HG03060 (cell line): ENCODE measurements around the gene DOCK4.
"Not testable (repeated sequence)": the region's sequence is repeated elsewhere in the genome, so short reads cannot be mapped to it uniquely, and the experiment has no call there.

Experiments used
- ATAC-seq: cut with Tn5 transposase; IDR thresholded peaks from one replicate; pipeline ENCODE4 v1.9.1; 2021; ENCODE audit warnings: low read depth, moderate number of reproducible peaks; ENCODE audit not compliant: unreplicated experiment

DOCK4 gene

DNA sequence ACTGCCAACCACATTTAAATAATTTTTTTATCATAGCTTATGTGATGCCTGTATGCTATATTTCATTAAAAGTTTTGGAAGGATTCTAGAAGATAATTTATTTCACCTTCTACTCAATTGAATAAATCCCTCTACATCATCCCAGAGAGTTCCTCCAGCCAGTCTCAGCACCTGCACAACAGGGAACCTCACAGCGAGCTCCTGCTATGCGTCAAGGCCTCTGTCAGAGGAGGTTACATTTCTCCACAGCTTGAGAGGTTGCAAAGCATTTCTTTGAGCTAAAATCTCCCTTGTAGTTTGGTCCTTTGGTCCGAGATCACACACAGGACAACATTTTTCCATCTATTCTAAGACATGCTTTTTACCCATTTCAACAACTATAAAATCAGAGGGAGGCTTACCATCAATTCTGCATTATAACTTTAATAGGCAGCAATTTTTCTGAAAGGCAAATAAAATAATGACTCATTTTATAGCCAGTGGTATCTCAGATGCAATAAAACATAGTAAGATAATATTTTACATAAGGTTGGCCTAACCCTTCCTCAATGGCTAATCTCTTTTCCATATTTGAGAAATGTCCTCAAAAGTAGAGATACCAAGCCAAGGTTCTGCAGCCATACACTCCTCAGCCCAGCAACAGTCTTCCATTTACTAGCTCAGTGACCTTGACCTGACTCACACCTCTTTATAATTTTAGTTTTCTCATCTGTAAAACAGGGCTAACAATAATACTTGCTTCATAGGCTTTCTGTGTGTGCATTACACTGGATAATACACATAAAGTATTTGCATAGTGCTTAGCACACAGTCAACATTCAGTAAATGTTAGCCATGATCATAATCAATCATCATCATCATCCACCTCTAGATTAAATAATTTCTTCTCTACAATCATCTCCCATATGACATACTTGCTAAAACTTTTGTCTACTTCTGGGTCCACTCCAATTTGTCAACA lies 68.8 kb downstream of the DOCK4 start:
- no peak for ATAC-seq

DNA sequence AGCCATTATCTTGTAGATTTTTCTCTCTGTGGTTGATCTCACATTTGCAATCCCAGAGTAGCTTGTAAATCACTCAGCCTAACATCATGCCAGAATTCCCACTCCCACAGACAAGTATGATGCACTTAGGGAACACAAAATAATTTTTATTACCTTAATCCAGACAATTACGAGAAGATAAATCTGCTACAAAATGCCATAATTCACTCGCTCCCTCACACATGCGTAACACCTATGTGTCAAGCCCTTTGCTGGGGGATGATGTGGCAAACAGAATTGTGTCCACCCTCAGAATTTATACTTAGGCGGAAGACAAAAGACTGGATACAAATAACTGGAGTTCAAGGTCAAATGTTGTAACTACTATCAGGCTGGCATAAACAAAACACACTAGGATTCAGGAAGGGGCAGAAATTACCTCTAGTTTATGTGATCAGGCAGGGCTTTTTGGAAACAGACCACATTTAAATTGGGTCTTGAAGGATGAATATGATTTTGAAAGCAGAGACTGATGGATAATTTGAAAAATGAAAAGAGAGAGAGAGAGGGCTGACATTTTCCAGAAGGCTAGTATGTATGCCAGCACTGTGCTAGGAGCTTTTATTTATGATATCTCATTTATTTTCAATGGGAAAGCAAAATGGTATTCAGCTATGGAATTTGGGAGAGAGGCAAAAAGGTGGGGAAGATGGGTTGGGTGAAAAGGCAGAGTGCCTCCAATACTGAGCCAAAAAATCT lies 69.8 kb downstream of the DOCK4 start:
- ATAC-seq: no peak

GRCh38 chr7:112135815-112136214 lies 70.4 kb downstream of the DOCK4 start:
- ATAC-seq: no peak

DNA sequence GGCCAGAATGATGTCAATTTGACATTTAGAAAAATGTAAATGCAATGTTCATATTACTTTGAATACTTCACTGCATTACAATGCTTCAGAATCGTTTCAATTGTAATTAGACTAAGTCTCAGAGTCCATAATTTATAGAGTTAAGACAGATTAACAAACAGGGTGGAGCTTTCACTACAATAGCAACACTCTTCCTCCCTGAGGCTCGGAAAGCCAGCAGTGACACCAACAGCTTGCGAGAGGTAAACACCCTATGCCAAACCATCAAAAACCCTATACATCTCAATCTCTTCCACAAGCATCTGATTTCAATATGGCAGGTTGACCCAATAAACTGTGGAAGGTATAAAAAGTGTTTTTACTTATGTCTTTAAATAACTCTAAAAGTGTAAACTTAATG lies 72.2 kb downstream of the DOCK4 start:
- ATAC-seq: no peak

DNA sequence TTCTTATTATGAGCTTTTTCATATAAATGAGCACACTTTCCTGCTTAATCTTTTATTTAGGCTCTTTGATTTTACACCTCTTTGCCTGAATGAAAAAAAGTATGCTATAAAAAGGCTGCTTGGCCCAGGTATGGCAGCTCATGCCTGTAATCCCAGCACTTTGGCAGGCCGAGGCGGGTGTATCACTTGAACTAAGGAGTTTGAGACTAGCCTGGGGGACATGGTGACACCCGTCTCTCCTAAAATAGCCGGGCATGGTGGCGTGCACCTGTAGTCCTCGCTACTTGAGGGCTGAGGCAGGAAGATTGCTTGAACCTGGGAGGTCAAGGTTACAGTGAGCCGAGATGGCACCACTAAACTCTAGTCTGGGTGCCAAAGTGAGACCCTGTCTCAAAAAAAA lies 72.9 kb downstream of the DOCK4 start:
- no peak for ATAC-seq

DNA sequence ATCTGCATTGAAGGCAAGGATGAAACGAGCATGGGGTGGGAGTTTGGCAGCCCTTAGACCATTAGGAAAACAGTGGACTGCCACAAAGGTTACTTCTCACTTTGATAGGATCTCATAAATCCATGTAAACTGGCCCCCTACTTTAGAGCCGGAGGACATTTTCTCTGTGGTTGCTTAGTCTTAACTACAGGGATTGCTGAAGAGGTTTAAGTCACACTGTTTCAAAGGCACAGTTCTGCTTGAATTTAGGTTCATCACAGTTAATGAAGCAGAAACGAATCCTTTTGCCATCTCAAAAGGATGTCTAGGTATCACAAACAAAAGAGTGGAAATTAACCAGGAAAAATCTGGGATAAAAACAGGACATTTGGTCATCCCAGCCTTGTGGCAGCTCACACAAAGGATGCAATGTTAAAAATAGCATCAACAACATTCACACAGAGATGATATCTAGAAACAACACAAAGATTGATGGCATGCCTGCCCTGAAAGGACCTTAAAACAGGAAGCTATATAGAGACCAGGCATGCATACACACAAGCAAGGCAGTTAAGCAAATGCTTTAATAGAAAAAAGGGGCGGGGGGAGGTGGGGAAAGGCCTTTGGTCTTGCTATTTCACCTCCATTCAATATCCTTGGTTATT lies 74.0 kb downstream of the DOCK4 start:
- no peak for ATAC-seq

DNA sequence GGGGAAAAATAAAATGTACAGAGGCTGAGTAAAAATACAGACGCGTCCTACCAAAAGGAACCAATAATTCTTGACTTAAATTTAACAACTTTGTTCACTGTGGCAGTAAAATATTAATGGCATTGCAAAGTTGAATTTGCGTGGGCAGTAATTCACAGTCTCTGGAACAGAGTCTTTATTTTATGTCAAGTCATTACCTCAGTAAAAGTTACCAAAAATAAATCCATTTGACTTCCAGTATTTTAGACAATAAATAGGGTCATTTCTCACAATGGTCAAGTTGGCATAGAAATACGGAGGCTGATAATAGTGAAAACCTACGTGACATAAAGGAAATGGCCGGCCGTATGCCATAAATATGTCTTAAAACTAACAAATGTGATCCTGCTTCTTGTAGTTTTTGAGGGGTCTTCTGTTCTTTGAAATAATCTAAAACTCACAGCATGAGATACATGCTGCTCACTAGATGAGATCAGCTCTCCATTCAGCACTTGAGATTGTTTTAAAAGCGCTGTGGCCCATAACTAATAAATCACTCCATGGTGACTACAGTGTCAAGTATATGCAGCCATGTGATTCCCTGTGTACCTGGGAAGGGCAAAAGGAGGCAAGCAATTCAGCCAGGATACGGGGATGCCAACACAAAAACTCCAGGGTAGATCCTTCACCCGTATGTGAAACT lies 75.3 kb downstream of the DOCK4 start:
- ATAC-seq: no peak

- ATAC-seq: no peak
These were observed 76.4 kb downstream of the DOCK4 start for GRCh38 chr7:112129655-112130323.

DNA sequence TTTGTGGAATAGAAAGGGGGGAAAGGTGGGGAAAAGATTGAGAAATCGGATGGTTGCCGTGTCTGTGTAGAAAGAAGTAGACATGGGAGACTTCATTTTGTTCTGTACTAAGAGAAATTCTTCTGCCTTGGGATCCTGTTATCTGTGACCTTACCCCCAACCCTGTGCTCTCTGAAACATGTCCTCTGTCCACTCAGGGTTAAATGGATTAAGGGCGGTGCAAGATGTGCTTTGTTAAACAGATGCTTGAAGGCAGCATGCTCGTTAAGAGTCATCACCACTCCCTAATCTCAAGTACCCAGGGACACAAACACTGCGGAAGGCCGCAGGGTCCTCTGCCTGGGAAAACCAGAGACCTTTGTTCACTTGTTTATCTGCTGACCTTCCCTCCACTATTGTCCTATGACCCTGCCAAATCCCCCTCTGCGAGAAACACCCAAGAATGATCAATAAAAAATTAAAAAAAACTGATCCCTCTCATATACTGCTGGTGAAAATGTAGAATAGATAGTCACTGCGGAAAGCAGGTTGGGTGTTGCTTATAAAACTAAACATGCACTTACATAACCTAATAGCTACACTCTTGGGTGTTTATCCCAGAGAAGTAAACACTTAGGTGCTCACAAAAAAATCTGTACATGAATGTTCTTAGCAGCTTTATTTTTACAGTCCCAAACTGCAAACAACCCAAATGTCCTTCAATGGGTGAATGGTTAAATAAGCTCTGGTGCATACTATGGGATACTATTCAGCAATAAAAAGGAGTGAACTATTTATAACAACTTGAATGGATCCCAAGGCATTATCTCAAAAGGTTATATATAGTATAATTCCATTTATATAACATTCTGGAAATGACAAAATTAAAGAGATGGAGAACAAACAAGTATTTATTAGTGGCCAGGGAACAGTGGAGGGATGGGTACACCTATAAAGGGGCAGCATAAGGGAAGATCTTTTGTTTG lies 77.5 kb downstream of the DOCK4 start:
- not testable (repeated sequence) for ATAC-seq

DNA sequence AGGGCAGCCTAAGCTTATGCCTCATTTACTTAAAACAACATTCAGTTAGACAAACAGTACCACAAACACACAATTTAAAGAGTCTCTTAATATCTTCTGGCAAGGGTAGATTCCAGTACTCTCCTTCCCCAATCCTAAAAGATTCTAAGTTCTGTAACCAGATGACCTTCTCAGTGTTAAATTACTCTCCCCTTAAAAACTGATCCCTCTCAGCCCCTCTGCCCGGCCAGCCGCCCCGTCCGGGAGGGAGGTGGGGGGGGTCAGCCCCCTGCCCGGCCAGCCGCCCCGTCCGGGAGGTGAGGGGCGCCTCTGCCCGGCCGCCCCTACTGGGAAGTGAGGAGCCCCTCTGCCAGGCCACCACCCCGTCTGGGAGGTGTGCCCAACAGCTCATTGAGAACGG lies 78.2 kb downstream of the DOCK4 start:
- ATAC-seq: not testable (repeated sequence)

DNA sequence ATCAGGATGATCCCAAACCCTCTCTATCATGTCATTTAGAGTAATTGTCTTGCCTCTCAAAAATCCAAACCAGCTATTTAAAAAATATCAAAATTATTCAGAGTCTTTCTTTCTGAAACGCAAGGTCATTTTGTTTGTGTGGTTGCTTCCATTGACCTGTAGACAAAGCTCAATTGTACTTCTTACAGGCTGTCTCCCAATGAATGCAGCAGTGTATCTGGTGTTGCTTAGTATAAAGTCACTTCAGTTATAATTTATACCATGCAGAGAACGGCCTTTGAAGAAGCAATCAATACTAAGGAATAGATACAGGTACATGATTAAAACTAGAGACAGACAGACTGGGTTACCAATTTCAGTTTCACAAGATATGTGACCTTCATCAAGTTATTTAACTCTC lies 80.9 kb downstream of the DOCK4 start:
- ATAC-seq: no peak

DNA sequence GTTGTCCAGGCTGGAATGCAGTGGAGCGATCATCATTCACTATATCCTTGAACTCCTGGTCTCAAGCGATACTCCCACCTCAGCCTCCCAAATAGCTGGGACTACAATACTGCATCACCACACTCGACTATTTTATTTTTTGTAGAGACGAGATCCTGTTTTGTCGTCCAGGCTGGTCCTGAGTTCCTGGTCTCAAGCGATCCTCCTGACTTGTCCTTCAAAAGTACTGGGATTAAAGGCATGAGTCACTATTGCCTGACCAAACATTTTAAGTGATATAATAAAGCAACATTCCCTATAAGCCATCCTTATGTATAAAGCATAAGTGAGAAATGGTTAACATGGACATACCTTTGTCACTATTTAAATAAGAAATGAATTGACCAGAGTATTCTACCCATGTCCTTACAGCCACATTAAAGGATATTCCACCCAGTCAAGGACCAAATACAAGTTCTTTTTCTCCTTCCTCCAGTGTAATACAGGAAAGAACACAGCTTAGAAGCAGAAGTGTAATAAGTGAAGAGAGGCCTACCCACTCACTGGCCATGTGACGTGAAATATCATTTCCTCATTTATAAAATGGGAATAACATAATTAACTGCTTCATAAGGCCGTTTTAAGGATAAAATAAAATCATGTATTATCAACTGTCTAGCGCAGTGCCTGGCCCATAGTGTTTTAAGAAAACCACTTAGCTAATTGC lies 82.0 kb downstream of the DOCK4 start:
- ATAC-seq: no peak

DNA sequence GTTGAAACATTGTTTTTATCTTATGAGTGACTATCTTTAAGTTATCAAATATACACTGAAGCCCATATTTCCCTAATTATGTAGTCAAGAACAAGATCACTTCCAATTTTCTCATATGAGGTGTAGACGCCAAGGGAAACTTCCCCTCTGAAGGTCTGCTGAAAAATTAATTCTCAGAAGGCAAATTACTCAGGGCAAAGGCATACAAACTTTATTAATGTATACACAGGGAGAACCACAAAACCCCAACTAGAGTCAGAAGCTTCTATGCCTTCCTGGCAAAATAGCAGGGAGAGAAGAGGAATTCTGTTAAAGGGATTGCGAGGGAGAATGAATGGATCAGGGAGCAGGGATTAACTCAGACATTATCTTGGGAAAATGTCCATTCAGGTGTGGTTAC lies 83.4 kb downstream of the DOCK4 start:
- no peak for ATAC-seq

DNA sequence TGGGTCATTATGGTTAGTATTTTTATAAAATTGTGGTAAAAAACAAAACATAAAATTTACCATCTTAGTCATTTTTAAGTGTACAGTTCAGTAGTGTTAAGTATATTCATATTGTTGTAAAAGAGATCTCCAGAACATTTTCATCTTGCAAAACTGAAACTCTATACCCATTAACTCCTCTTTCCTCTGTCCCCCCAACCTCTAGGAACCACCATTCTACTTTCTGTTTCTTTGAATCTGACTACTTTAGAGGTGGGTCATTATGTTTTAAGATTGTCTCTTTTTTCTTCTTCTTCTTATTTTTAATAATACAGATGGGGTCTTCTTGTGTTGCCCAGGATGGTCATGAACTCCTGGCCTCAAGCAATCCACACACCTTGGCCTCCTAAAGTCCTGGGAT lies 84.1 kb downstream of the DOCK4 start:
- ATAC-seq: no peak

DNA sequence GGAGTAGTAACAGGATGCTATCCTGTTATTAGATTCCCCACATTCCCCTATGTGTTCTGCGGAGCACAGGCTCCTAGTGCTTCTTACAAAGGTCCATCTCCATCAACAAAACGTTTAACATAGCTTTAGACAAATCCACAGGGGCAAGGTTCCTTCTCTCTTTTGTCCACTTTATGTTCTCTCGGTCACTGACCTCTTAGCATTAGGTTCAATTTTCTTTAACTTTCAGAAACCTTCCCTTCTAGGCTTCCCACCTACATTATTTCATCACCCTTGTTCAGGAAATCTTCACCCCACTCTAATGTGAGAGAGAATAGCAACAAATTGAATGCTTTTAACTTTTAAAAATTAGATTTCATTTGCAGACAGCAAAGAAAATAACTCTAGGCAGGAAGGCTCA lies 84.9 kb downstream of the DOCK4 start:
- no peak for ATAC-seq

- no peak for ATAC-seq
These were observed 85.4 kb downstream of the DOCK4 start for GRCh38 chr7:112120696-112121217.

DNA sequence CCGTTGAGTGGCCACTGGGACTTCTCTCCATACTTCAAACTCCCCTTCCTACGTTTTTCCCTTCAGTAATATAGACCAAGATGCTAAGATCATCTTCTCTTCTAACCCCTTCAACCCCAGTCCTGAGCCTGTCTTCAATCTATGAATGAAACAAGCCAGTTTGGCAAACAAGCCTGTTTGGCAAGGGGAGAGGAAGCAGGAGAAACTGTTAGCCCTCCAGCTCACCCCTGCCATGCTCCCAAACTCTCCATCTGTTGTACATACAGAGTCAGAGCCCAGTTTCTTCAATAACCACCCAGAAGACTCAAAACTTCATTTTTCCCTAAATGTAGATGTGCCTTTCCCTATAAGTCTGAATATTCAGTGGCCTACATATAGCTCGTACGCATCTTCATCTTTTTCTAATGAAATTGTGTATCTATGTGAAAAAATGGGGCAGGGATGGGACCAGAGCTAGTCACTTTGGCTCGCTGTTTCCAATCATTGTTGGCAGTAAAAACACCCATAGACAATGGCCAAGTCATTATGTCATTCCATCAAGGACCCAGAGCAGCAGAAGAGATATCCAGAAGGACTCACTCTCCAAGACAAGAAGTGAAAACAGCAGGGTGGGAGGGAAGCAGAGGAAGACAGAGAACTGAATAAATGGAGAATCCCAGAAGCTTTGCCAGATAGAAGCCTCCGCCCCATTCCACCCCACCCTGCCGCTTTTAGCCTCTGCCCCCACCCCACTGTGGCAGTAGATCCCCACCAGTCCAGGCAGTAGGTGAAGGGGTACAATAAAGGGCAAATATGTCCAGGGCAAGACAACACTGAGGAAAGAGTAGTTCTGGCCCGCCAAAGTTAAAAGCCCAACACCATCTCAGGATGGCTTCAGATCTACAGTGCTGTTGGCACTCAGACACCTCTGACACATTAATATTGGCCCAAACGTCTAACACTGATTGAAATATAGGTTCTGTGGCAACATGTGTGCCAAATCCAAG lies 87.3 kb downstream of the DOCK4 start:
- ATAC-seq: no peak
